NCI-H1105 treated with DMSO at 0.1 percent for 48 hours (cell line): ENCODE data around the gene PPP1R1C.
A peak's percentile ranks its signal among the peaks of the same experiment; 100 is the strongest.

Experiments used
- DNase-seq: peaks from one replicate; lab custom pipeline; 2025; lab: John Stamatoyannopoulos, UW

Gene PPP1R1C

DNA sequence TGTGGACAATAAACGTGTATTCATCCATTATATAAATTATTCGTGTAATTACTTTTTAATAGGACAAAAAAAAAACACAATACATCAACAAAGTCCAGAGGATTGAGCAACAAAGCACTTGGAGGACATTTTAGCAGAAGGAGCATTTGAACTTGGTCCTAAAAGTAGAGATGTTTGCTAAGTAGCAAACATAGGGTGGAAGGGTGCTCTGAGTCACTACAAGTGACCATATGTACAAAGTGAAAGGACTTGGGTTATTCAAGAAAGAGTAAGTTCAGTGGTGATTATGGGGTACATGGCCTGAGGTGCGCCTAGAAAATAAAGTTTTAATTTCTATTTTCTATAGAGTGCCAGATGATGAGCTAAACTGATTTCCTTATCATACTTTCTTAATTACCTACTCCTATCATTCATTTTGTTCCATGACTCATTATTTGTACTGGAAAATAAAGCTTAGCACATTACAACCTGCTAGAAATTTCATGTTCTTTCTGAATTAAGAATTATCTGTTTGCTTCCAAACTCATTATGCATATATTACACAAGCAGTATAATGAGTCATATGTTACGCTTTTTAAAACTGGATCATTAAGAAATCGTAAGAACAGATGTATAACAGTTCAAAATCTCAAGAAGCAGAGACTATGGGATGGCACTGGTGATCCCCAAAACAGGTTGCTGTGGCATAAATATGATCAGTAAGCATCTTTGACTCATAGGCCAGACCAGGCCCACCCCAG is 13.1 kb upstream of the PPP1R1C start:
- DNase-seq = no peak

DNA sequence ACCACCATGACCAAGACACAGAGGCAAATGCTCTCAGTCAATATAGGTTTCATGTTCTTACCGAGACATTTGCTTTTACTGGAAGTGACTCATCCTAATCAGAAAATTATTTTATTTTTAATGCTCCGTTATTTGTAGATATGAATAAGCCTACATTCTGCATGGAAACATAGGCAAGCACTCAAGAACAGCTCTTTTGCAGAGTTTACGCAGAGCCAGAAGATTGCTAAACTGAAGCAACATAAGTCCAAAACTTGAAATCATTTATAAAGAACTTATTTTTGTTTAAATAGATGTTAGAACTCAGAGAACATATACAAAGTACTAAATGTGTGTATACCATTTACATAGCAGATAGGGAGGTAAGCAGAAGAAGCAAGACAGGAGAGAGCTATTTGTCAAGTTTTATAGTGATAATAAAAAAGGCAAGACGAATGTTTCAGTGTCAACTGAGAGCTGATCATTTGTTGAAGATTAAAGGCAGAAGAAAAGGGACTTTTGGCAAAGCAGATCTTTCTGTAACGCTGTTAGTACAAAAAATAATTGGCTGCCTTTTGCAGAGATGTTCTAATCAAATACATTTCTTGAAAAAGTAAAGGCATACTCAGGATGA is 12.4 kb upstream of the PPP1R1C start:
- DNase-seq = no peak

DNA sequence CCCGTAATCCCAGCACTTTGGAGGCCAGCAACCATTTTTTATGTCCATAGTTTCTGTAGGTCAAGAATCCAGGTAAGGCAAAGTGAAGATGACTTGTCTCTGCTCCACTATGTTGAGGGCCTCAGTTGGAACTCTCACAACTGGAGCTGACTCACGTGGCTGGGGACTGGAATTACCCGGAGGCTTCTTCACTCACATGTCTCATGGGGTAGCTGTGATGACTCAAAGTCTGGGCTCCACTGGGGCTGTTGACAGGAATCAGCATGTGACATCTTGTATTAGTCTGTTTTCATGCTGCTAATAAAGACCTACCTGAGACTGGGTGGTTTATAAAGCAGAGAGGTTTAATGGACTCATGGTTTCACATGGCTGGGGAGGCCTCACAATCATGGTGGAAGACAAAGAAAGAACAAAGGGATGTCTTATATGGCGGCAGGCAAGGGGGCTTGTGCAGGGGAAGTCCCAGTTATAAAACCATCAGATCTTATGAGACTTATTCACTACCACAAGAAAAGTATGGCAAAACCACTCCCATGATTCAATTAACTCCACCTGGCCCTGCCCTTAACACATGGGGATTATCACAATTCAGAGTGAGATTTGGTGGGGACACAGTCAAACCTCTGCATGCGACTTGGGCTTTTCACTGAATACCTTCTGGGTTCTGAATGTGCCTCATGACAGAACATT is 7.8 kb upstream of the PPP1R1C start:
- DNase-seq = no peak

DNA sequence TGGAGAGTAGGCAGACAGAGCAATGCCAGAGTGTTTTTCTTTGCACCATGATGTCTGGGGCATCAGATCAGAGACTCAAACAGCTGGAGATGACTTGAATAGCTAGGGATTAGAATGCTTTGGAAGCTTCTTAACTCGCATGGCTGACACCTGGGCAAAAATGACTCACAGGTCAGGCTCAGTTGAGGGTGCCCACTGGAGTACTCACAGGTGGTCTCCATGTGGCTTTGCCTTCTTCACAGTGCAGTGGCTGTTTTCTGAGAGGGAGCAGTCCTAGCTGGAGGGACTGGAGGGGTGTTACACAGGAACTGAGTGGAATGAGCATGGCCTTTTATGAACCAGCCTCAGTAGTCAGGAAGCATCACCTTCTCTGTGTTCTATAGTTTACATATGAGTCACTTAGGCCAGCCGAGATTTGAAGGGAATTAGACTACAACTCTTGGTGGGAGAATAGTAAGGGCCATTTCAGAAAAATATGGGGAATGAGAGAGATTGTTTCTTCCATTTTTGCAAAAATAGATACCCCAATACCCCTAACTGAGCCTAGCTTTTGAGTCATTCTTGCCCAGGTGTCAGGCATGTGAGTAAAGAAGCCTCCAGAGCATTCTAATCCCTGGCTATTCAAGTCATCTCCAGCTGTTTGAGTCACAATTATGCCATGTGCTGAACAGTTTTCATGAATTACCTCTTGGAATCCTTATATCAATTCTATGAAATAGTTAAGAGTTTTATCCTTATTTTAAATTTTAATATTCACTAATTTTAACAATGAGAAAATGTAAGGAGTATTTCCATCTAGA is 7.1 kb upstream of the PPP1R1C start:
- DNase-seq = no peak

DNA sequence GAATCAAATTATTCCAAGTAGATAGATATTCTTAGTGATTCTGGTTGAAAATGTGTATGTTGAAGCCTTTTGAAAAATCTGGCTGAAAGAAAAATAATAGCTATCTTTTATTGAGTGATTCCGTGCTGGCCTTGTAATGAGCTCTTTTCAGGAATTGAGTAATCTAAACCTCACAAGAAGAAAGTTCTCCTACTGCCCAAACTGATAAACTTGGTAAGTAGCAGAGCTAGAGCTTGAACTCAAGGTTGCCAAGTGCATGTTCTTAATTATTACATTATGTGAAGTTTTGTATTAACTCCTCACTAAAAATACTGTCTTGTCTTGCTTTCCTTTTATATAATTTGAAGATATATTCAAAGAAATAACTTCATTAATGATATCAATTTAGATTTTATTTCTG is 1.6 kb upstream of the PPP1R1C start:
- DNase-seq = no peak

DNA sequence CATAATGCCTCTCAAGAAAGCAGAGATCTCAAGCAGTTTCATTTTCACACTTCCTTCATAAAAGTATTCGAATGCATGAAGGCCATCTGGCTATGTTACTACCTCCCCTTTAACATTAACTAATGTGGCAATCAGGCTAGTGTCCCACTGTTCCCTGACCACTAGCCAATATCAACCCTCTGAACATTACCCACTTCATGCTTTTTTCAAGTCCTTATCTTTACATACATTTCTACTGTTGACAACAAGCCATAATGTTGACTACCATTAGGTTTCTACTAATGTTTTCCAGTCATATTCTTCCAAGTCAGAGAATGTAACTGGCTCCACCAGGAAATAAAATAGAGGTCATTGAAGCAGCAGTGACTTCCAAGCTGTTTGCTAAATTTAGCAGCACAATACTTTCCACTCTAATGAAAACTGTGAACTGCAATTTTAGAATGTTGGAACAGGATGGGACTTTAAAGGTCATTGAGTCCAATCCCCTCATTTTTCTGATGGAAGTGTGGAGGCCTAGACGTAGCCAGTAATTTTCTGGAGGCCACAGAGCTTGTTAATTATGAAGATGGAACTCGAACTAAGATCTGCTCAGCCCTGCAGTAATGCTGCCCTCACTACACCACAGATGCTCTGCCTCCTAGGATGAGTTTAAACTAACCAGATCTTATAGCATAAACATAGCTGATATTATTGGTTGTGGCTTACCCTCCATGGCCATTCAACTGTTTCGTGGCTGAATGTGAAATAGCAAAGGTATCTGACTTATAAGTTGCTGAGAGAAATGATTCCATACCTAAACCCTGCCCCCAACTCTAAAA is 630 bp upstream of the PPP1R1C start:
- no peak for DNase-seq

DNA sequence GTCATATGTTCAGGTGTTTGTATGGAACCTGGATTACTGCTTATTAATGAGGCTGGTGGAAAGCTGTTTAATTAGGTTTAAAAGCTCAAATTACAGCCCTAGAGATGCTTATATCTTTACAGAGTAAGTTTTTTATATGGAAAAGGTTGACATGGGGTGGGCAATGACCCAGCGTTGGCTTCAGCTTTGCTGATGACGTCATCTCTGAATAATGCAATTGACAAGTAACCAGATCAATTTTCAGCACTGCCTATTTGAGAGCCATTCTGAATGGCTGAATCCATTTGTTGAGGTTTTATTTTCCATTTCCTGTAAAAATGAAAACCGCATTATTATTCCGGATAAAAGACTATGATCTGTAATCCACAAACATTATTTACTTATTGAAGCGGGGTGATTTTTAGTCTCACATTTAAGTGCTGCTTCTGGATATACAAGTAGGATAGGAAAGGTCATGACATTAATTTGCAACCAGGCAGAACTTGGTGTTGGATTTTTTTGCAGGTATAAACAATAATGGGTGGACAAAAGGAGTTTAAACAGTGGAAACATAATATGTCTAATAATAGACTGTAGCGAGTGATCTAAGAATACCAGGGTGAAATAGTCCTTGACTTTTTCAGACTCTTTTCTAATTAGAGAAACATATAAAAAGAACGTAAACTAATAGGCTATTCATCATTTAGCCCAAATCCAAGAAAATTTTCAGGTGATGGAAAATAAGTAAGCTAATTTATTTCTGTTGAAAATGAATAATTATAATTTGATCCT is 2.7 kb downstream of the PPP1R1C start:
- peak; percentile 17 for DNase-seq

DNA sequence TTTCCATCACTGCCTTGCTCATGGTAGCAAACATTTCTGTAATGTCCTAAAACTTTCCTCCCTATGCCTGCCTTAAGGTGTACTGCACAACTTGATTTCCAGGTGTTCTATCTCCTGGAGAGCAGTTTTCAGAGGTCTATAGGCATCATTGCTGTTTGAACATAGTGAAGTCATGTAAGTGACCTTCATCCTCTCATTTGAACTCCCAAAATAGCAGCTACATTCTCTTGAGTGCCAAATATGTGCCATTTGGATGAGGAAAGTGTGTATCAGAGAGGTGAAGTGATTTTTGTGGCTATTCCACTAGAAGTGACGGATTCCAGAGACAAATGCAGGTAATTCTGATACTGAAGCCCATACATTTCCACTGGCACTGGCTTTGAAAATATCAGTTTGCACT is 3.4 kb downstream of the PPP1R1C start:
- DNase-seq = no peak

DNA sequence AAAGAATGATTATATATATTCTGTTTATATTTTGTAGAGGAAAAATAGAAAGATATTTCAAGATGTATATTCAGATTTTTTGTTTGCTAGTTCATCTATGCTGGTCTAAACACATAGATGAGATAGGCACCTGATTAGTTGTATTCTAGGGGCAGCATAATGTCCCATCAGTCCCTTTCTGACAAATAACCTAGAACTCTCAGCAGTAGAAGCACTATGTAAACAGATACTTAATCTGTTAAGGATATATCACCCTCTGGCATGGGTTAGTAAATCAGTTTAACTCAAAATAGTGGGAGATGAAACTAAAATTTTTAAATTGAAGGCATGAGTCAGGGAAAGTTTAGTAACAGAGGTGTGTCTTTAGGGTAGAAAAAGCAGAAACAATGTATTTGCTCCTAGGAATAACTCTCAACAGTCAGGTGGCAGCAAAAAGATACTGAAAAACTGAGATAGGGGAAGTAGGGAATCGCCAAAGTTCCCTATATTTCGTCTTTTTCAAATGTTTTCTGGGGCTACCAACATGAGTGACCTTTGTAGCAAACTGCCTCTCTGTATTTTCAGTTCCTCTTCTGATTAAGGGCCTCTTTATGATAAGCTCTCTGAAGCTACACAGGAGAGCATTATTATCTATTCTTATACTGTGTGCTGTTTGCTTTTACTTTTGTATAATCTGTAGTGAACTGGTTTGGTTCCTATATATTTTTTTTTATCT is 5.7 kb downstream of the PPP1R1C start:
- no peak for DNase-seq

DNA sequence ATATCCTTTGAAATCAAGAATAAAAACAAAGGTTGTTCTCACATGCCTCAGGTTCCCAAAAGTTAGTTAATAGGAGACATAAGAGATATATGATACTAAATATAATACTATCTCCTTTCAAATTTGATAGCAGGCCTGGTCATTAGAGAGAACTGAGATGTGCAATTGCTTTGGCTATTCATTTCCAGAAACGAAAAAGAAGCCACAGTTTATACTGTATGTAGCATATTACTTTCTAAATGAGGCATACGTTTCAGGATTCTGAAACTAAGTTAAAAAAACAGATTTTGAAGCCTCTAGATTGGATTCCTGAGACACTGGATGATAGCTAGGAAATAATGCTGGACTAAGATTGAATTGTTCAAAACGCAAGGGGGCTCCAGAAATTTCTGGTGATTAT is 7.1 kb downstream of the PPP1R1C start:
- no peak for DNase-seq

DNA sequence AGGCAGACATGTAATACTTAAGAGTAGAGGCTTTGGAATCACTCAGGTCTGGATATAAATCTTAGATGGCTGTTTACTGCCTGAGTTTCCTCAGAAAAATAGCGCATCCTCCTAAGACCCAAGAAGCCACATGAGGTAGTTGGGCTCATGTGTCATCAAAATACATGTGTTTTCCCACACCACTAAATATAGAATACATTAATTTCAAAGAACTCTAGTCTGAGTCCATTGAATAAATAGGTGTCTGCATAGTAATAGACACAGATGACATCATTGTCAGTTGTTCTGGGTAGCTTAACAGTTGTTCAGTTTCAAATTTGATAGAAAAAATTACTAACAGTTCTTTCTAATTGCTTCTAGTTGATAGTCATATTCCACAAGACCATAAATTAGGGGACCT is 9.6 kb downstream of the PPP1R1C start:
- no peak for DNase-seq

DNA sequence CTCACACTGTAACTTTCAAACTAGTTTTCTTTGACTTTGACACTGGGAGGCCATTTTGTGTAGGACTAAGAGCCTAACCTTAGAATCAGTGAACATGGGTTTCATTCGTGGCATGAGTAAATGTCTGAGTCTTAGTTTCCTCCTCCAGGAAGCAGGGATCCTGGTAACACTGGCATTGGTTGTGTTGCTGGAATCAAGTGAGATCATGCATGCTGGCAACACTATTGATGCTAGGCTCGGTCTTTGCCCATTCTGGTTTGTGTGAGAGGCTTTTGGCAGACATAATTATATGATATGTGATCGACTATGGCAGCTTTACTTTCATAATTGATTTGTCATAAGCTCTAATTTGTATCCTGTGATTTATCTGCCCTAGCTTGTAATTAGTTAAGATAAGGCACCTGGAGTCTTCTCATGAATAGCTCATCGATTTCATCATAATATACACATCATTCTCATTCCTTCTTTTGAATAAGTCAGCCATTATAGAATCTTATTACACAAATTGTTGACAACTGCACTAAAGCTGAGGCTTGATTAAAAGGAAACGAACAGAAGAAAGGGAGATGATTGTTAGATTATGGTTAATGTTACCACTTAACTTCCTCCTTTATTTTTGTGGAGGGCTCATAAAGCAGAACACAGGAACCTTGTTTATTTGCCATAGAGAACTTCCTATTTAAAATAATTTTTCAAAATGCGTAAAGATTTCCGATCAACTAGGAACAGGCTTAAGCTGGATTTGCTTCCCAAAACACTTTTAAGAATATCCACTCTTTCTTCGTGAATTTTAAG is 12.6 kb downstream of the PPP1R1C start:
- peak; percentile 88 for DNase-seq

DNA sequence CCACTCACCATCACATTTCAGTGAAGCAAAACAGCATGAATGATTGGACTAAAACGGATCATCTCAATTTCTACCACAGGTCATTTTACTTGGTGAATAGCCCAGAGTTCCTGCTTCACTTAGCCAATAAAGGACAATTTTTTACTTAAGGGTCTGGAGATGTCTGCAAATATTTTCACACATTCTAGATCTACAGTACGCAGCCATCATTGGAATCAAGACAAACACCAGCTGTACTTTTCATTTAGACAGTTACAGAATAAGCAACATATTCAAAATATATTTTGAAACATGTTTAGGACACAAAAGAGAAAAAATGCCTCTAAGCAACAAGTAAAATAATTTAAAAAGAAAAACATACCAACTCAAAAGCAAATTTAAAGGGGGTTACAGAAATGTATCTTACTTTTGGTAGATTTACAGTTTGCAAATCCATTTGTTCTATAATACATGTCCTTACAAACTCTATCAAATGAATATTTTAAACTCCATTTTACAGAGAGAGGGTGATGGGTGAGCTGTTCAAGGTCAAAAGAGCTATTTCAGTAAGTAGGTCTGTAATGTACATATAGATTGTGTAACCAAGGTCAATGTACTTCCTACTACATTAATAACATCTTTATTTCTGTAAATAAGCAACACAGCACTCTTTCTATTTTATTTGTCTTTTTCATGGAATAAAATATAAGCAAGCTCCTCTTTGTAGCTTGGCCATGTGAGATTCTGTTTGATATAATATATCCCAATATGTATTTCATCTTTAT is 13.4 kb downstream of the PPP1R1C start:
- peak; percentile 69 for DNase-seq

DNA sequence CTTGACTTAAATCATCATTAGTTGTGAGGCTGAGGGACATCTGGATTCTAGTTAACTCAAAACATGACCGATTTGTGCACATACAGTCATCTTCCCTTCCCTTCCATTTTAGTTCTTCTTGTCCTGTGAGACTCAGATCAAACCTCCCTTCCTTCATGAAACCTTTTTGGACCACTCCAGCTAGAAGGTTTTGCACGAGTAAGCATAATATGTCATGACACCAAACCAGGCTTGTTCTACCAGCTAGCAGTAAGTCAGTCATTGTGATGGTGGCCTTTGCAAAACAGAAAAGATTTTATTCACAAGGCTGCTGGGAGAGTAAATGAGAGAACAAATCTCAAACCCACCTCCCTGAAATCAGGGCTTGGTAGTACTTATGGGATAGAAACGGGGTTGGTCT is 14.3 kb downstream of the PPP1R1C start:
- DNase-seq = no peak

DNA sequence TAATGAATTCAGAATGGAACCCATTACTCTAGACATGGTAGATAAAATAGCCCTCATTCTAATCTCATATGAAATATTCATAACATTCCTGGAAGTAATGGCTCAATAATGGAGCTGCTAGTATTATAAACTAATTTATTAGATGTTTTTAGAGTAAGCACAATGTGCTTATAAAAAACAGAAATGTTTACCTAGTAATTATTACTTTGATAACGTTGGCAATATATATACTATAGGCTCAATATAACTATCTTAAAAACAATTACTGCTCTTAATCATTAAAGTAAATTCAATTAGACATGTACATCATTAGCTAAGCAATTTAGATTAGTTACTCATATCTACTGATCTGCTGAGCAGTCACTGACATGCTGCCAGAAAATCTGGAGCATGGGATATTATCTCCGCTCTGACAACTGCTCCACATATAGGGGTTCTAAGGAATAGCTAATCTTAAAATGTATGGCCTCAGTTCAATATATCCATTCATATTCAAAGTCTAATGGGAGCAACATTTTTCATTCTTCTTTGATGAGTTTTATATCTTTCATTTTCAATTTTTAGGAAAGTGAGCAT is 19.4 kb downstream of the PPP1R1C start:
- no peak for DNase-seq

DNA sequence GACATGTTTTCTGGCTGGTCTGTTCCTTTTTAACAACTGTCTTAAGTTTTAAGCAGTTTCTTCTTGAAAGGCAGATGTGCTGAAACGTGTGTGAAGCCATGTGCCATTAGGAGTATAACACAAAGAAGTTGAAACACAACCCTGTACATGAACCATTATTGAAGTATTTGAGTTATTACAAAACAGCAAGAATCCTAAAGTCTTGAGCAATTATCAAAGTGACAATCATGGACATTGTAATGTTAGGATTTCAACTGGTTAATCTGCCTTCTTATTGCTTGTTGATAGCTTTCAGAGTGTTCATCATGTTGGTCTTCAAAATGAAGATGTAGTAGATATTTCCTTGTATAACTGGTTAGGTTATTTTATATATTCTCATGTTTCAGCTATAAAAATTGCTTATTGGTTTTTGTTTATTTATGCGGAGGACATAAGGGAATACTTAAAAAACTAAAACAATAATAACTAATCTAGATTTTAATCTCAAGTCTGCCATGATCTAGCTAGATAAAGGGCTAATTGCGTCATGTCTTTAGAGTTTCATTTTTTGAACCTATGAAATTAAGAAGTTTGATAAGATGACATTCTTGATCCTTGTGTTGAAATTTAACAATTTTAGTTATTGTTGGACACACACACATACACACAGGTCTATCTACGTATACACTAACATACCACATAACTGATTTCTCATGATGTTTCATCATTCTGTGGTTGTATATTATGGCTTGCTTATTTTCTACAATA is 21.1 kb downstream of the PPP1R1C start:
- DNase-seq = no peak

DNA sequence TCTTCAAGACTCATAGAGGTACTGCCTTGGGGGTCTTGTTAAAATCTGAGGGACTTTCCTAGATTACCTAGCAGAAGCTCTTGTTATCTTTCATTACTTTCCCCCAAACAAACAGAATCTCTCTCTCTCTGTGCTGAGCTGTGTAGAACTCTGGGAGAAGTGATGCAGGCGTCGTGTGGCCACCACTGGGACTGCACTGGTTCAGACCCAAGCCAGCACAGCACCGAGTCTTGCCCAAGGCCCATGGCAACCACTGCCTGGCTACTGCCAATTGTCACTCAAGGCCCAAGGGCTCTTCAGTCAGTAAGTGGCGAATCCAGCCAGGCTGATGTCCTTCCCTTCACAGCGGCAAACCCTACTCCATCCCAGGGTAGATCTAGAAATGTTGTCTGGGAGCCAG is 28.6 kb downstream of the PPP1R1C start:
- DNase-seq = no peak
